Measurements from ENCODE around the gene SSR1.

DNA sequence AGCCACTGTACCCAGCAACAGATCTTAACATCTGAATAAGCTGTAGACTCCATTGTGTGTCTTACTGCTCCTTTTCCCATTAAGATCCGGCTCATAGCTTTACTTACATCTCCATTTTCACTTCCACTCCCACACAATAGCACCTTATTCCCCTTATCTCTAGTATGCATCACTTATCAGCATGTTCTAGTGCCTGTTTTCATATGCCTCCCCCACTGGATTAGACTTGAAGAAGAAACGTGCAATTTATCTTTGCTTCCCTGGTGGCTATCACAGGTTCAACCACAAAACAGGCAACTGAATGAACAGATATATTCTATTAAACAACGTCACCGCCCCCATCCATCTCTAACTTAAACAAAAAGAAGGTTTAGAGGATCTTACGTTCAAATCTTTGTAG, 12.1 kb downstream of the SSR1 start:
- TF ChIP-seq, protein P1, sequence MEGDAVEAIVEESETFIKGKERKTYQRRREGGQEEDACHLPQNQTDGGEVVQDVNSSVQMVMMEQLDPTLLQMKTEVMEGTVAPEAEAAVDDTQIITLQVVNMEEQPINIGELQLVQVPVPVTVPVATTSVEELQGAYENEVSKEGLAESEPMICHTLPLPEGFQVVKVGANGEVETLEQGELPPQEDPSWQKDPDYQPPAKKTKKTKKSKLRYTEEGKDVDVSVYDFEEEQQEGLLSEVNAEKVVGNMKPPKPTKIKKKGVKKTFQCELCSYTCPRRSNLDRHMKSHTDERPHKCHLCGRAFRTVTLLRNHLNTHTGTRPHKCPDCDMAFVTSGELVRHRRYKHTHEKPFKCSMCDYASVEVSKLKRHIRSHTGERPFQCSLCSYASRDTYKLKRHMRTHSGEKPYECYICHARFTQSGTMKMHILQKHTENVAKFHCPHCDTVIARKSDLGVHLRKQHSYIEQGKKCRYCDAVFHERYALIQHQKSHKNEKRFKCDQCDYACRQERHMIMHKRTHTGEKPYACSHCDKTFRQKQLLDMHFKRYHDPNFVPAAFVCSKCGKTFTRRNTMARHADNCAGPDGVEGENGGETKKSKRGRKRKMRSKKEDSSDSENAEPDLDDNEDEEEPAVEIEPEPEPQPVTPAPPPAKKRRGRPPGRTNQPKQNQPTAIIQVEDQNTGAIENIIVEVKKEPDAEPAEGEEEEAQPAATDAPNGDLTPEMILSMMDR (CRISPR knock-in tag; IDR thresholded peaks at IDR 0.05), result no peak
- no peak for TF ChIP-seq ZFP36 (IDR thresholded peaks at IDR 0.05; ENCODE audit: borderline replicate concordance, low read depth, low read length, partially characterized antibody)
- no peak for TF ChIP-seq CEBPB (IDR thresholded peaks at IDR 0.05; ENCODE audit: borderline replicate concordance, low read depth, low read length)
- no peak for TF ChIP-seq REST (IDR thresholded peaks at IDR 0.05; ENCODE audit: borderline replicate concordance in 1 of 2, low read depth in 1 of 2, low read length in 2 of 2)
